Measurements from ENCODE around the gene SLC12A8. TPM values are rescaled to one million over a fixed set of nuclear protein-coding genes. Genes with fewer than 3 reads are reported as not detected.

Gene SLC12A8
- total RNA-seq, 1 donor from 2014 or later = 24.2 TPM

GRCh38 chr3:125140818-125141595, 71.5 kb downstream of the SLC12A8 start:
- ATAC-seq = no peak
- DNase-seq (ENCODE audit: low spot score) = no peak

GRCh38 chr3:125140011-125140817, 72.3 kb downstream of the SLC12A8 start:
- DNase-seq (ENCODE audit: low spot score) = no peak
- ATAC-seq = no peak

- DNase-seq (ENCODE audit: low spot score) = no peak
Measured at GRCh38 chr3:125139386-125139785, 73.2 kb downstream of the SLC12A8 start.

GRCh38 chr3:125137358-125138033, 75.1 kb downstream of the SLC12A8 start:
- DNase-seq (ENCODE audit: low spot score) (no peak), ATAC-seq (no peak)

More at GRCh38 chr3:125139386-125139785, 73.2 kb downstream of the SLC12A8 start:
- no peak for ATAC-seq

- no peak for DNase-seq (ENCODE audit: low spot score)
- no peak for ATAC-seq
Measured at GRCh38 chr3:125136966-125137357, 75.6 kb downstream of the SLC12A8 start.

- no peak for ATAC-seq
- no peak for DNase-seq (ENCODE audit: low spot score)
Measured at GRCh38 chr3:125136515-125136914, 76.0 kb downstream of the SLC12A8 start.

GRCh38 chr3:125134952-125135351, 77.6 kb downstream of the SLC12A8 start:
- no peak for ATAC-seq

GRCh38 chr3:125132815-125133214, 79.7 kb downstream of the SLC12A8 start:
- DNase-seq (ENCODE audit: low spot score) = no peak
- no peak for ATAC-seq

More at GRCh38 chr3:125134952-125135351, 77.6 kb downstream of the SLC12A8 start:
- DNase-seq (ENCODE audit: low spot score) = no peak

- ATAC-seq (no peak), DNase-seq (ENCODE audit: low spot score) (no peak)
Measured at GRCh38 chr3:125129512-125129997, 83.0 kb downstream of the SLC12A8 start.

- DNase-seq (ENCODE audit: low spot score) = no peak
- ATAC-seq = no peak
Measured at GRCh38 chr3:125128861-125129501, 83.6 kb downstream of the SLC12A8 start.

- DNase-seq (ENCODE audit: low spot score) (no peak), ATAC-seq (no peak)
Measured at GRCh38 chr3:125126323-125126722, 86.2 kb downstream of the SLC12A8 start.

GRCh38 chr3:125125821-125126245, 86.7 kb downstream of the SLC12A8 start:
- ATAC-seq (no peak), DNase-seq (ENCODE audit: low spot score) (no peak)

GRCh38 chr3:125123451-125124305, 88.9 kb downstream of the SLC12A8 start:
- ATAC-seq = no peak
- no peak for DNase-seq (ENCODE audit: low spot score)

GRCh38 chr3:125121246-125122010, 91.1 kb downstream of the SLC12A8 start:
- no peak for ATAC-seq

GRCh38 chr3:125120379-125121122, 92.0 kb downstream of the SLC12A8 start:
- ATAC-seq (no peak), DNase-seq (ENCODE audit: low spot score) (peak; percentile 41)

More at GRCh38 chr3:125121246-125122010, 91.1 kb downstream of the SLC12A8 start:
- DNase-seq (ENCODE audit: low spot score) = no peak

GRCh38 chr3:125119752-125120378, 92.7 kb downstream of the SLC12A8 start:
- DNase-seq (ENCODE audit: low spot score) (no peak), ATAC-seq (no peak)

GRCh38 chr3:125118600-125118999, 93.9 kb downstream of the SLC12A8 start:
- no peak for ATAC-seq
- DNase-seq (ENCODE audit: low spot score) = no peak
